22Rv1 (cell line): ENCODE data around the gene HEXD.

Source experiments
- ZFX ChIP-seq: fragments of 450-650 bp; IDR thresholded peaks from 2 replicates; pipeline ENCODE4 v1.6.1; 2017; ENCODE audit warnings: antibody characterized with exemption, borderline replicate concordance
- TF ChIP-seq, protein P1 (sequence below): fragments of 450-650 bp; IDR thresholded peaks from 2 replicates; pipeline ENCODE4 v1.5.1; 2017; ENCODE audit warnings: mild to moderate bottlenecking

DNA sequence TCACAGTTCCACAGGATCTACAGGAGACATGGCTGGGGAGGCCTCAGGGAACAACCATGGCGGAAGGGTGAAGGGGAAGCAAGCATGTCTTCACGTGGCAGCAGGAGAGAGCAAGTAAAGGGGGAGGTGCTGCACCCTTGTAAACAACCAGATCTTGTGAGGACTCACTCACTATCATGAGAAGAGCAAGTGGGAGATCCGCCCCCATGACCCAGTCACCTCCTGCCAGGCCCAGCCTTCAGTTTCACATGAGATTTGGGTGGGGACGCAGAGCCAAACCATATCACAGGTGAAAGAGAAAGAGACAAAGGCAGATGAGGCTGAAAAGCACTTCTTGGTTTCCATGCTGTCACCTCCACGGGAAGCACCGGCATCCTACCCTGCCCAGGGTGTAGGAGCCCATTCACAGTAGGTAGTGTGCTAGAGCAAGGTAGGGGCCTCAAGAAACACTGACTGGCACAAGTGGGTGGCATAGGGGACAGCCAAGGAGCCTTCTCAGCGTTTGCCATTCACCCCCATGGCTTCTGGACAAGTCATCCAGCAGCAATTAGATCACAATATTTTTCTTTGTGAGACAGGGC is 47.0 kb downstream of the HEXD start:
- TF ChIP-seq, protein P1, sequence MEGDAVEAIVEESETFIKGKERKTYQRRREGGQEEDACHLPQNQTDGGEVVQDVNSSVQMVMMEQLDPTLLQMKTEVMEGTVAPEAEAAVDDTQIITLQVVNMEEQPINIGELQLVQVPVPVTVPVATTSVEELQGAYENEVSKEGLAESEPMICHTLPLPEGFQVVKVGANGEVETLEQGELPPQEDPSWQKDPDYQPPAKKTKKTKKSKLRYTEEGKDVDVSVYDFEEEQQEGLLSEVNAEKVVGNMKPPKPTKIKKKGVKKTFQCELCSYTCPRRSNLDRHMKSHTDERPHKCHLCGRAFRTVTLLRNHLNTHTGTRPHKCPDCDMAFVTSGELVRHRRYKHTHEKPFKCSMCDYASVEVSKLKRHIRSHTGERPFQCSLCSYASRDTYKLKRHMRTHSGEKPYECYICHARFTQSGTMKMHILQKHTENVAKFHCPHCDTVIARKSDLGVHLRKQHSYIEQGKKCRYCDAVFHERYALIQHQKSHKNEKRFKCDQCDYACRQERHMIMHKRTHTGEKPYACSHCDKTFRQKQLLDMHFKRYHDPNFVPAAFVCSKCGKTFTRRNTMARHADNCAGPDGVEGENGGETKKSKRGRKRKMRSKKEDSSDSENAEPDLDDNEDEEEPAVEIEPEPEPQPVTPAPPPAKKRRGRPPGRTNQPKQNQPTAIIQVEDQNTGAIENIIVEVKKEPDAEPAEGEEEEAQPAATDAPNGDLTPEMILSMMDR = no peak
- TF ChIP-seq ZFX = no peak
